ENCODE measurements around the gene EEF1G. TPM values are rescaled to one million over a fixed set of nuclear protein-coding genes. Genes with fewer than 3 reads are reported as not detected.
A peak's percentile ranks its signal among the peaks of the same experiment; 100 is the strongest.

The EEF1G gene
- total and polyA plus RNA-seq, 2 of the 13 experiments (the other 11 are each of a cell fraction or from before 2014, with no cell fraction given): 1,787 to 2,144 TPM

DNA sequence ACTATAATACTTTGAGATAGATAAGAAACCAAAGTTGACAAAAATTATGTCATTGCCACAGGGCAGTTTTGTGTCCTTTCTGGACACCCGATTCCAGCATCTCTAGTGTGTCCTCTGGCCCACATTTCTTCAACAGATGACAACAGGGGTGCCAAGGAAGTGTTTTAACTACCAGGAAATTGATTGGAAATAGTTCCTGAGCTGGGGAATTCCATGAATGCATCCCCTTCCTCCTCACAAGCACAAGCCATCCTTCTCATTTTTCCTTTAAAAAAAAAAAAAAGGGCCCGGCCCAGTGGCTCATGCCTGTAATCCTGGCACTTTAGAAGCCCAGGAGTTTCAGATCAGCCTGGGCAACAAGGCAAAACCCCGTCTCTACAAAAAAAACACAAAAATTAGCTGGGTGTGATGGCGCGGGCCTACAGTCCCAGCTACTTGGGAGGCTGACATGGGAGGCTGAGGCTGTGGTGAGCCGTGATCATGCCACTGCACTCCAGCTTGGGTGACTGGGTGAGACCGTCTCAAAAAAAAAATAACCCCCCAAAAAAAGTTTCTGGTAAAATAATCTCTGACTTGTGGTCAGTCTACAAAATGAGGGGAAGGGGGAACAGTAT, 48.9 kb upstream of the EEF1G start:
- H3K4me2 ChIP-seq (ENCODE audit: low read depth, low read length): peak overlapping the region; percentile 93
- no peaks in the 10 kb centered on the region for H3K9me3 ChIP-seq (ENCODE audit: low read length)
- no peak for FAIRE-seq
- in situ Hi-C loops (cut with HindIII; ENCODE audit: extremely low pct_ligation_motif_present, low pct_unique_long_range_greater_than_20kb): no loop called here
- H3K9ac ChIP-seq (ENCODE audit: insufficient read depth, low read depth, low read length): peak overlapping the region; percentile 44
- 0 out of 6 replicates have a peak overlapping the region, but pooled peaks of 2 of the 3 experiments have one; percentile 29 to 90 for H3K4me3 ChIP-seq (replicated peaks in 1 of 3; ENCODE audit: insufficient read depth in 1 of 3, low read depth in 2 of 3, low read length in 3 of 3)
- ChIA-PET CTCF (ENCODE audit: low intra/inter-chr PET ratio, low total read pairs) (interaction anchor here (0.7 to 1.9 kb wide), 2 partner anchors 10 to 106 kb away, joined by 4 to 6 read pairs; partner anchors contain the start of genes EML3 and ROM1), POLR2A (interaction anchor here (0.7 to 4.5 kb wide), 21 partner anchors 9 to 234 kb away, joined by 3 to 80 read pairs (median 8); partner anchors contain the start of genes C11orf98, CSKMT, EEF1G and EML3)
- no peaks in the 10 kb centered on the region; a peak in 1 of 5 replicates for H3K27me3 ChIP-seq (ENCODE audit: control insufficient read depth in 1 of 2, insufficient read depth in 2 of 2, low read length in 2 of 2)
- no peak for DNase-seq (ENCODE audit: low spot score)
- WGBS (ENCODE audit: low lambda C conversion rate): 97% methylated on average over 7 of the region's 7 CpGs
- H2AFZ ChIP-seq (ENCODE audit: low read length): no peak overlapping the region
- H4K20me1 ChIP-seq (ENCODE audit: insufficient read depth, low read length): no peaks in the 10 kb centered on the region
- TF ChIP-seq ARID2 (CRISPR knock-in tag; IDR thresholded peaks at IDR 0.05; ENCODE audit: borderline replicate concordance) (peak; percentile 9; the same call in 1 of the 2 replicates), MED1 (CRISPR knock-in tag; IDR thresholded peaks at IDR 0.05) (no peak), ZNF878 (CRISPR knock-in tag; IDR thresholded peaks at IDR 0.05) (0 out of 2 replicates have a peak, but pooled peaks have one; percentile 18), SP5 (CRISPR knock-in tag; IDR thresholded peaks at IDR 0.05; ENCODE audit: borderline replicate concordance, low read depth) (no peak), ZNF850 (CRISPR knock-in tag; conservative IDR thresholded peaks at IDR 0.05) (0 out of 2 replicates have a peak, but pooled peaks have one; percentile 3)
- TF ChIP-seq, protein P1, sequence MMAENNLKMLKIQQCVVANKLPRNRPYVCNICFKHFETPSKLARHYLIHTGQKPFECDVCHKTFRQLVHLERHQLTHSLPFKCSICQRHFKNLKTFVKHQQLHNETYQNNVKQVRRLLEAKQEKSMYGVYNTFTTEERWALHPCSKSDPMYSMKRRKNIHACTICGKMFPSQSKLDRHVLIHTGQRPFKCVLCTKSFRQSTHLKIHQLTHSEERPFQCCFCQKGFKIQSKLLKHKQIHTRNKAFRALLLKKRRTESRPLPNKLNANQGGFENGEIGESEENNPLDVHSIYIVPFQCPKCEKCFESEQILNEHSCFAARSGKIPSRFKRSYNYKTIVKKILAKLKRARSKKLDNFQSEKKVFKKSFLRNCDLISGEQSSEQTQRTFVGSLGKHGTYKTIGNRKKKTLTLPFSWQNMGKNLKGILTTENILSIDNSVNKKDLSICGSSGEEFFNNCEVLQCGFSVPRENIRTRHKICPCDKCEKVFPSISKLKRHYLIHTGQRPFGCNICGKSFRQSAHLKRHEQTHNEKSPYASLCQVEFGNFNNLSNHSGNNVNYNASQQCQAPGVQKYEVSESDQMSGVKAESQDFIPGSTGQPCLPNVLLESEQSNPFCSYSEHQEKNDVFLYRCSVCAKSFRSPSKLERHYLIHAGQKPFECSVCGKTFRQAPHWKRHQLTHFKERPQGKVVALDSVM (CRISPR knock-in tag; IDR thresholded peaks at IDR 0.05): 0 out of 2 replicates have a peak, but pooled peaks have one; percentile 23
- ATAC-seq: no peak
- BruUV-seq (replicated peaks): no TSS peak
- peaks cover 14 to 26% of the 10 kb centered on the region in 2 experiments for H3K36me3 ChIP-seq (replicated peaks in 1 of 2; ENCODE audit: control insufficient read depth in 1 of 2, insufficient read depth in 2 of 2, low read length in 2 of 2)
- H3K79me2 ChIP-seq (ENCODE audit: insufficient read depth, low read length): peaks cover 4% of the 10 kb centered on the region
- peaks cover 21% of the 10 kb centered on the region for H3K4me1 ChIP-seq (ENCODE audit: insufficient read depth, low read length)
- peak overlapping the region; percentile 64 for H3K27ac ChIP-seq (ENCODE audit: extremely low read length, insufficient read depth, low read length)
- intact Hi-C loops (cut with micrococcal nuclease; ENCODE audit: unreplicated experiment): no loop called here

Measured in HepG2 (cell line).